HG03097 (cell line): ENCODE results near the gene LDLRAD4.

Experiments used
- ATAC-seq: cut with Tn5 transposase; IDR thresholded peaks from one replicate; pipeline ENCODE4 v1.9.1; 2021; ENCODE audit not compliant: unreplicated experiment, low FRiP score

The LDLRAD4 gene

GRCh38 chr18:13264091-13265007 lies 45.8 kb downstream of the LDLRAD4 start:
- no peak for ATAC-seq

DNA sequence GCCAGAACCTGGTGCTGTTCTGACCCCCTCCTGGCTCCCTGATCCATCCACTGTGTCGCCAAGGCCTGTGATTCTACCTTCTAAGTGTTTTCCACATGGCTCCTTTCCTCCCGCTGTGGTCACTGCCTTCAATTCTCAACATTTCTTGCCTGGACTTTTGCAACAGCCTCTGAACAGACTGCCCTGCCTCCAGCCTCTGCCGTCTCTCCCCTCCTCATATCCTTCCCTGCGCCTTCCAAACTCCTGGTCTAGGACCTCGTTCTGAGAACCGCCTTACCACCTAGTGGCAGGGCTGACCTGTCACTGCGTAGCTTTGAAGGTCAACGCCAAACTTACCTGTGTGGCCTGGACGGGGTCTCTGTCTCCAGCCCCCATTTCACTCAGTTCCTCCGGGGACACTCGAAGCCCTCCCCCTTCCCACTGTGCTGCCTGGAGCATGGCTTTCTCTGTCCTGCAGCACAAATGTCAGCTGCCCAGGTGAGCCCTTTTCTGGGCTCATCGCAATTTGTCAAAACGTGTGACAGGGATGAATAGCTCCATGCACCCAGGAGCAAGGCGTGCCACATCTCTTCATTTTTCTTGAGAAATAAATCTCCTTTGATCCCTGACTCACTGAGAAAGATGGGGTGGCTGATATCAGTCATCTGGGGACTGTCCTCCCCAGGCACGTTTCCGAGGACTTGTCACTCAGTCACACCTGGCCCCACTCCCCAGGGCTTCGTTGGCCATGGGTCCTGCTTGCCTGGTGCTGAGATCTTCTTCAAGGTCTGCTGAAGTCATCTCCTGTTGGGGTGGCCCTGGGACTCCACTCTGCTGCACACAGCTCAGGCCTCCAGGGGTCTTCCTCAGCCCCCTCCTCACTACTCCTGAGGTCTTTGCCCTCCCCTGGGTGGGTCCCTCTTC lies 46.7 kb downstream of the LDLRAD4 start:
- ATAC-seq: no peak

GRCh38 chr18:13265911-13266217 lies 47.3 kb downstream of the LDLRAD4 start:
- no peak for ATAC-seq

DNA sequence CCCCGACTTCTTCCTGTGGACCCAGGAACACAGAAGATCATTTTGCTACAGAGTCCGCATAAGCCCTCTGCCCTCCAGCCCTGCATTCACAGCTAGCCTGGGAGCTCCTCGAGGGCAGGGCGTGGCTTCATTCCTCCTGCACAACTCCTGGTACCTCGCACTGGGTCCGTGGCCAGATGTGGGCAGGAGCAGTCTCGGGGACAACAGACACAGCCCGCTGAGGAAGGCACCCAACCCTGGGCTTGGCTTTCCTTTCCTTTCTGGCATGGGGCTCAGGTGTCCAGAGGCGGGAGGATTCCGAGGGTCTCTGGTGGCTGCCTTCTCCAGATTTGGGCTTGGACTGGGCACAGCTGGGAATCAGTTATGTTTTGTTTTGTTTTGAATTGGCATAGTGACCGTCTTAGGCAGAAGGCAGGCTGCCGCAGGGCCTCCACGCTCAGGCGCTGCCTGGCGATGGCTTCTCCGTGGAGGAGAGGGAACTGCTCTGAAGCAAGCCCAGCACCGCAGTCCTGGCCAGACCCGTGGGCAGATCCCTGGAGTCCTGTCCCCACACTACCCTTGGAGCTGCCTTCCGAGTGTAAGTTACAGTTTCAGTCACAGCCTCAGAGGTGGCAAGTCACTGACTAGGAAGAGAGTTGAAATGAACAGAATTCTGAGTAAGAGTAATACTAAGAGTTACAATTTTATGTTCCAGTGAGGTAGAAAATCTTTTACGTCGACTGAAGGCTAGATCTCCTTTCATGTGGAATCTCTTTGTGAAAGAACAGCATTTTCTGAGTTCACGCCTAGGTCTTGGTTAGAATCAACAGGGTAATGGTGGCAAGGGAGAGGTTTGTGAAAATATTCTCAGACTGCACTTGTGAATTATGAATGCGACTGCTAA lies 47.9 kb downstream of the LDLRAD4 start:
- ATAC-seq: no peak

GRCh38 chr18:13267431-13267873 lies 48.9 kb downstream of the LDLRAD4 start:
- ATAC-seq: no peak

- no peak for ATAC-seq
Observed at GRCh38 chr18:13268158-13269012, 49.8 kb downstream of the LDLRAD4 start.

GRCh38 chr18:13269013-13269280 lies 50.4 kb downstream of the LDLRAD4 start:
- no peak for ATAC-seq

GRCh38 chr18:13269521-13270011 lies 51.0 kb downstream of the LDLRAD4 start:
- no peak for ATAC-seq

DNA sequence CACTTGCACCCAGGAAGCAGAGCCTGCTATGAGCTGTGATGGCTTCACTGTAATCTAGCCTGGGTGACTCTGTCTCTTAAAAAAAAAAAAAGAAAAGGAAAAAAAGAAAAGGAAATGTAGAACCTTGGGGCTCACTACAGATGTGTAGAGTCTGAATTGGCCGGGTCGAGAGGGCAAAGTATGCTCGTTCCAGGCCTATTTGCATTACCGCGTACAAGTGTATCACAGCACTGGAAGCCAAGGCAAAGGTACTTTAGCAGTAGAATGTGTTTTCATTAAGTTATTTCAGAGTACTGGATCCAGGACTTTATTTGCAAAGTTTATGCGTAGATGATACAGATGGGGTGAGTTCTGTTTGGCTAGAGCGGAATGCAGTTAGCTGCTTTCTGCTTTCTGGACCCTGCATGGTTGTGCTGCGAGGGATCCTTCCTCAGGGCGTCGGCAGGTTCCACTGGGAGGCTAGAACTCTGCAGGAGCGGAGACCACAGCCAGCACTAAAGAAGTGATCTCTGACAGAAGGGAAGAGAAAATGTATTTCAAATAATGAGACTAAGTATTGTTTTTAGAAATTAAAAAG lies 51.8 kb downstream of the LDLRAD4 start:
- ATAC-seq: no peak

DNA sequence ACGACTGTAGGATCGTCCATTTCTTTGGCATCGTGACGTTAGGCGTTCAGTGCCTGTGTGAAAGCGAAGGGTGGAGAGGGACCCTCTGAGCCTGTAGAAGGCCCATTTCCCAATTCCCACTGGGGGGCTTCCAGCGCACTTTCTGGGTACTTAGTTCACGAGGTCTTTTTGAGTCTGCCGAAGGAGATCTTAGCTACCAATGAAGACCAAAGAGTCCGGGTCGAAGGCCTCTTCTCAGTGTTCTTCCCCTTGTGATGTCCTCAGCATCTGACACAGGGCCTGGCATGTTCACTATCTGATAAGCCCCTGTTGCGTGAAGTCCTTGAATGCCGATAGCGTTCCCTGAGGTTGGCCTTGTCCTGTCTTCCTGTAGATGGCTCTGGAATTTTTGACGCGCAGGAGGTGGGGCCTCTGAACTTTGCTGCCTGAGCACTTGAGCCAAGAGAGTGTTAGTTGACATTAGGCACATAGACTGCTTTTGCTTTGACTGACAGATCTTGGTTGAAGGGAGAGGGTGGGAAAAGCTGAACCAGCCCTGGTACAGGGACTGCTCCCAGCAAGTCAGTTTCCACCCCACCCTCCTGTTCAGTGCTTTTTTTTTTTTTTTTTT lies 52.8 kb downstream of the LDLRAD4 start:
- no peak for ATAC-seq

DNA sequence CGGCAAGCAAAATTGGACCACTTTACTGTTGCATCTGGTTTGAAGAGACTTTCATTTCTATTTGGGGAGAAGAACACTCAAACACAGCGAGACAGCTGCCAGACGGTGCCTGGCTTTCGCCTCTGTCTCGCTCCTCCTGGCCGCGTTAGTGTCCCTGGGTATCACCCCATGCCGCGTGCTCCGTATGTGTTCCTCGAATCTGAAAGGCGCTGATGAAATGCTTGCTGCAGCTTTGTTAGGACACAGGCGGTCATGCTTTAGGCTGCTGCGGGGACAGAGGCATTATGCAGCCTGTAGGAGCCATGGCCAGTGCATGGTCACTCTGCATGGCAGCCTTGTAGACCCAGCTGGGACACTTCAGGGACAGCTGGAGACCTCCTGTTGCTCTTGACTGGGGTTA lies 53.9 kb downstream of the LDLRAD4 start:
- no peak for ATAC-seq

- ATAC-seq: no peak
Observed at GRCh38 chr18:13273800-13274199, 55.2 kb downstream of the LDLRAD4 start.

DNA sequence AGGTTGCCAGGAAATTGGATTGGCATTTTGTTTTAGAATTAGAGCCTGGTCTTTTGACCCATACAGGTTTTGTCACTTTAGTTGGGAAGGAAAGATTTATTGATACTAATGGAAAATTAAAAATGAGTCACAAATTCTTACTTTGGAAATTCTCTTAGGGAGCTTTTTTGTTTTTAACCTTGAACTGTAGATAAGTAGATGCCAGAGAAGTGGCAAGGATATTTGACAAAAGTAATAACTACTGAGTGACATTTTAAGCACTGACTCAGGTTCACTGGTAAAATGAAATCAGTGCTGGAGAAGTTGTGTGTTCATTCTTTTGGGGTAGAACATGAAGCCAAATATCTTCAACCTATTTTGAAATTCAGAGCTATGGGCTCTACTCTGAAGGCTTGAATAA lies 56.5 kb downstream of the LDLRAD4 start:
- no peak for ATAC-seq

GRCh38 chr18:13276530-13277520 lies 58.3 kb downstream of the LDLRAD4 start:
- no peak for ATAC-seq

- no peak for ATAC-seq
Observed at GRCh38 chr18:13278062-13278630, 59.6 kb downstream of the LDLRAD4 start.

DNA sequence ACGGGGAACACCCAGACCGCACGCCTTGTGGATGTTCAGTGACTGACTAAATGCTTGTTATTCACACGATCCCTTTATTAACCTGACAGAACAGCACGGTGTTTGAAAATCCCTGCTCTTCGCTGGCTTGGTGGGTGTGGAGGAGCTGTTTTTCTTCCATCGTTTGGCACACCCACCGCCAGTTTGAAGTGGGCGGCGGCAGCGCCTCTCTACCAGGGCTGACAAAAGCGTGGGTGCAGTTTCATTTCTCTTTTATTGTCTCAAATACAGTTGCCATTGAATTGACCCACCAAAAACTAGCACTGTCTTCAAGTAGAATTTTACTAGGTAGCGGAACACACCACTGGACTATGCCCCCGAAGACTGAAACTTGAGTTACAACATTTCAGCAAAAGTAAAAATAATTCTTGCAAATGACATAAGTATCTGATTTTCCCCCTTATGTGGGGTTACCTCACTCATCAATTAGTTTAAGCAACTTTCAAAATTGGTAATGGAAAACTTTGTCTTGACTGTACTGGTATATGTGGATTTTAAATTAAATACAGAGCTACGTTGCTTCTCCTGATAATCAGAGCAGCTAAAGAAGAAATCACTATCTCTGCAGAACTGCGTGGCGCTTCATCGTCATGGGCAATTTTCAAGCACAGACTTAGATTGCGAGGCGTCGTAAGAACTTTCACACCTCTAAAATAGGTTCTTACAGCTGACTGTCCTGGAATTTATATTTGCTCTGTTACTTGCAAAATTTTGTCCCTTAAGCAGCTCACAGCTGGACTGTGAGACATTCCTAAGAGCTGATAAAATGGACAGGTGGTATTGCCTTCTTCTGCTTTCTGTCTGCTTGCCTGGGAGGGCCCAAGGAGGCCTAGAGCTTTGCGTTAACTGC lies 60.9 kb downstream of the LDLRAD4 start:
- no peak for ATAC-seq
